MM.1S (cell line): Measurements from ENCODE around the gene POSTN.

Experiments used
- DNase-seq: peaks from one replicate; pipeline ENCODE4 v3.0.0-alpha.2; 2015
- H2AFZ ChIP-seq: fragments of 300-600 bp; sonication (generic); 2 replicates; pipeline ENCODE4 v1.6.0; 2016; ENCODE audit warnings: antibody characterized with exemption, low read length
- H3F3A ChIP-seq: fragments of 300-600 bp; sonication (generic); 2 replicates; pipeline ENCODE4 v1.6.1; 2016; ENCODE audit warnings: mild to moderate bottlenecking, antibody characterized with exemption, low read length, moderate library complexity, mixed read lengths; ENCODE audit not compliant: insufficient read depth
- H3K27ac ChIP-seq: fragments of 300-600 bp; sonication (generic); 2 replicates; pipeline ENCODE4 v1.5.1; 2016; ENCODE audit warnings: mild to moderate bottlenecking, low read length
- H3K27me3 ChIP-seq: fragments of 300-600 bp; sonication (generic); replicated peaks from 2 replicates; pipeline ENCODE4 v1.6.0; 2016; ENCODE audit warnings: low read length; ENCODE audit not compliant: insufficient read depth
- H3K36me3 ChIP-seq: fragments of 300-600 bp; sonication (generic); replicated peaks from 2 replicates; pipeline ENCODE4 v1.6.1; 2016; ENCODE audit warnings: mild to moderate bottlenecking, low read length, mixed read lengths; ENCODE audit not compliant: insufficient read depth
- H3K4me1 ChIP-seq: fragments of 300-600 bp; sonication (generic); 2 replicates; pipeline ENCODE4 v1.6.1; 2016; ENCODE audit warnings: low read length, mixed read lengths
- H3K4me2 ChIP-seq: fragments of 300-600 bp; sonication (generic); 2 replicates; pipeline ENCODE4 v1.6.0; 2016; ENCODE audit warnings: low read depth, low read length
- H3K4me3 ChIP-seq: fragments of 300-600 bp; sonication (generic); 2 replicates; pipeline ENCODE4 v1.5.1; 2016; ENCODE audit warnings: low read length, mixed read lengths
- H3K79me2 ChIP-seq: fragments of 300-600 bp; sonication (generic); 2 replicates; pipeline ENCODE4 v1.6.1; 2016; ENCODE audit warnings: mixed run types, low read length, mixed read lengths
- H3K9ac ChIP-seq: fragments of 300-600 bp; sonication (generic); 2 replicates; pipeline ENCODE4 v1.6.1; 2016; ENCODE audit warnings: low read length, mixed read lengths
- H3K9me2 ChIP-seq: fragments of 300-600 bp; sonication (generic); replicated peaks from 2 replicates; pipeline ENCODE4 v1.6.1; 2016; ENCODE audit warnings: mild to moderate bottlenecking, low read length, mixed read lengths; ENCODE audit not compliant: insufficient read depth
- H3K9me3 ChIP-seq: fragments of 300-600 bp; sonication (generic); replicated peaks from 2 replicates; pipeline ENCODE4 v1.6.1; 2016; ENCODE audit warnings: mild to moderate bottlenecking, low read length, mixed read lengths; ENCODE audit not compliant: insufficient read depth
- H4K20me1 ChIP-seq: fragments of 300-600 bp; sonication (generic); 2 replicates; pipeline ENCODE4 v1.6.1; 2016; ENCODE audit warnings: mild to moderate bottlenecking, low read length, moderate library complexity, mixed read lengths; ENCODE audit not compliant: insufficient read depth
- EZH2 ChIP-seq: fragments of 300-600 bp; sonication (generic); optimal IDR thresholded peaks from 2 replicates; pipeline ENCODE3; 2017; ENCODE audit warnings: low read depth, mild to moderate bottlenecking, antibody characterized with exemption, low read length, mixed read lengths
- EZH2phosphoT487 ChIP-seq: fragments of 300-600 bp; sonication (generic); IDR thresholded peaks from 2 replicates; pipeline ENCODE4 v1.6.1; 2018; ENCODE audit warnings: antibody characterized with exemption, low read length
- TF ChIP-seq, protein P1 (sequence below): fragments of 300-600 bp; sonication (generic); IDR thresholded peaks from 2 replicates; pipeline ENCODE4 v1.5.1; 2016; ENCODE audit warnings: antibody characterized with exemption, low read length, mixed read lengths

Gene POSTN, protein sequence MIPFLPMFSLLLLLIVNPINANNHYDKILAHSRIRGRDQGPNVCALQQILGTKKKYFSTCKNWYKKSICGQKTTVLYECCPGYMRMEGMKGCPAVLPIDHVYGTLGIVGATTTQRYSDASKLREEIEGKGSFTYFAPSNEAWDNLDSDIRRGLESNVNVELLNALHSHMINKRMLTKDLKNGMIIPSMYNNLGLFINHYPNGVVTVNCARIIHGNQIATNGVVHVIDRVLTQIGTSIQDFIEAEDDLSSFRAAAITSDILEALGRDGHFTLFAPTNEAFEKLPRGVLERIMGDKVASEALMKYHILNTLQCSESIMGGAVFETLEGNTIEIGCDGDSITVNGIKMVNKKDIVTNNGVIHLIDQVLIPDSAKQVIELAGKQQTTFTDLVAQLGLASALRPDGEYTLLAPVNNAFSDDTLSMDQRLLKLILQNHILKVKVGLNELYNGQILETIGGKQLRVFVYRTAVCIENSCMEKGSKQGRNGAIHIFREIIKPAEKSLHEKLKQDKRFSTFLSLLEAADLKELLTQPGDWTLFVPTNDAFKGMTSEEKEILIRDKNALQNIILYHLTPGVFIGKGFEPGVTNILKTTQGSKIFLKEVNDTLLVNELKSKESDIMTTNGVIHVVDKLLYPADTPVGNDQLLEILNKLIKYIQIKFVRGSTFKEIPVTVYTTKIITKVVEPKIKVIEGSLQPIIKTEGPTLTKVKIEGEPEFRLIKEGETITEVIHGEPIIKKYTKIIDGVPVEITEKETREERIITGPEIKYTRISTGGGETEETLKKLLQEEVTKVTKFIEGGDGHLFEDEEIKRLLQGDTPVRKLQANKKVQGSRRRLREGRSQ

DNA sequence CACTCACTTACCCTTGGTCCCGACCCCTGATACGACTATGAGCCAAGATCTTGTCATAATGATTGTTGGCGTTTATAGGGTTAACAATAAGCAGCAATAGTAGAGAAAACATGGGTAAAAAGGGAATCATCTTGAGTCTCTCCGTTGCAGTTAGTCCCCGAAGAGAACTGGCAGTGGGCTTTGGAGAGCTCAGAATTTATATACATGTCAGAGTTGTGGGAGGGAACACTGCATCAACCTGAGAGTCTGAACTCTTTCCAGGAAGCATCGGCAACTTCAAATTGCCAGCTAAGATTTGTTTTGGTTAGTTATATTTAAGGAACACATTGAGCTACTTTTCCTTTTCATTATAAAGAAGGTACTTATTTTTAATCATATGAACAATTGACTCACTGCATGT is at the start of gene POSTN:
Gene POSTN (minus strand): TSS at position 172 of the 400 bp plus-strand sequence. CDS start 42 bp downstream, at position 130.
- no peaks in the 10 kb centered on the region for H3K27me3 ChIP-seq
- no peaks in the 10 kb centered on the region for H3K79me2 ChIP-seq
- no peaks in the 10 kb centered on the region for H3K4me1 ChIP-seq
- H3K9me2 ChIP-seq = no peaks in the 10 kb centered on the region
- no peaks in the 10 kb centered on the region for H3F3A ChIP-seq
- no peak within 1 kb of the TSS for H2AFZ ChIP-seq
- no peak within 1 kb of the TSS for H3K4me2 ChIP-seq
- H3K9ac ChIP-seq = no peak within 1 kb of the TSS
- no peak for TF ChIP-seq EZH2
- TF ChIP-seq, protein P1, sequence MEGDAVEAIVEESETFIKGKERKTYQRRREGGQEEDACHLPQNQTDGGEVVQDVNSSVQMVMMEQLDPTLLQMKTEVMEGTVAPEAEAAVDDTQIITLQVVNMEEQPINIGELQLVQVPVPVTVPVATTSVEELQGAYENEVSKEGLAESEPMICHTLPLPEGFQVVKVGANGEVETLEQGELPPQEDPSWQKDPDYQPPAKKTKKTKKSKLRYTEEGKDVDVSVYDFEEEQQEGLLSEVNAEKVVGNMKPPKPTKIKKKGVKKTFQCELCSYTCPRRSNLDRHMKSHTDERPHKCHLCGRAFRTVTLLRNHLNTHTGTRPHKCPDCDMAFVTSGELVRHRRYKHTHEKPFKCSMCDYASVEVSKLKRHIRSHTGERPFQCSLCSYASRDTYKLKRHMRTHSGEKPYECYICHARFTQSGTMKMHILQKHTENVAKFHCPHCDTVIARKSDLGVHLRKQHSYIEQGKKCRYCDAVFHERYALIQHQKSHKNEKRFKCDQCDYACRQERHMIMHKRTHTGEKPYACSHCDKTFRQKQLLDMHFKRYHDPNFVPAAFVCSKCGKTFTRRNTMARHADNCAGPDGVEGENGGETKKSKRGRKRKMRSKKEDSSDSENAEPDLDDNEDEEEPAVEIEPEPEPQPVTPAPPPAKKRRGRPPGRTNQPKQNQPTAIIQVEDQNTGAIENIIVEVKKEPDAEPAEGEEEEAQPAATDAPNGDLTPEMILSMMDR = no peak
- TF ChIP-seq EZH2phosphoT487 = no peak
- no peaks in the 10 kb centered on the region for H4K20me1 ChIP-seq
- H3K27ac ChIP-seq = no peak within 1 kb of the TSS
- H3K36me3 ChIP-seq = no peaks in the 10 kb centered on the region
- H3K4me3 ChIP-seq = no peak within 1 kb of the TSS
- no peaks in the 10 kb centered on the region for H3K9me3 ChIP-seq
- DNase-seq = no peak

- Histone ChIP-seq H3K9ac (no peak overlapping the region), H3K9me3 (no peaks in the 10 kb centered on the region), H4K20me1 (no peaks in the 10 kb centered on the region), H2AFZ (no peak overlapping the region), H3K9me2 (no peaks in the 10 kb centered on the region), H3K36me3 (no peaks in the 10 kb centered on the region), H3F3A (no peaks in the 10 kb centered on the region), H3K4me3 (no peak overlapping the region), H3K4me1 (no peaks in the 10 kb centered on the region), H3K79me2 (no peaks in the 10 kb centered on the region), H3K4me2 (no peak overlapping the region), H3K27ac (no peak overlapping the region), H3K27me3 (no peaks in the 10 kb centered on the region)
- TF ChIP-seq EZH2phosphoT487 (no peak), EZH2 (no peak)
- TF ChIP-seq, protein P1 = no peak
- no peak for DNase-seq
These were observed 48.6 kb upstream of the POSTN start for GRCh38 chr13:37647031-37647650.

GRCh38 chr13:37646531-37646930 is 48.0 kb upstream of the POSTN start:
- H3K27ac ChIP-seq = no peak overlapping the region
- no peak overlapping the region for H2AFZ ChIP-seq

More at GRCh38 chr13:37646531-37646930, 48.0 kb upstream of the POSTN start:
- TF ChIP-seq EZH2 (no peak), EZH2phosphoT487 (no peak)
- TF ChIP-seq, protein P1 = no peak
- Histone ChIP-seq H3F3A (no peaks in the 10 kb centered on the region), H3K9ac (no peak overlapping the region), H3K9me3 (no peaks in the 10 kb centered on the region), H3K4me2 (no peak overlapping the region), H3K9me2 (no peaks in the 10 kb centered on the region), H3K4me1 (no peaks in the 10 kb centered on the region), H3K4me3 (no peak overlapping the region), H3K36me3 (no peaks in the 10 kb centered on the region), H4K20me1 (no peaks in the 10 kb centered on the region), H3K27me3 (no peaks in the 10 kb centered on the region), H3K79me2 (no peaks in the 10 kb centered on the region)
- DNase-seq = no peak
